Left lung (tissue), 10 donors: Measurements from ENCODE around the gene WDR74. TPM values are rescaled to one million over a fixed set of nuclear protein-coding genes. Genes with fewer than 3 reads are reported as not detected.

ENCODE experiments used
- ATAC-seq: fragments of 200-7000 bp; cut with Tn5 transposase; one replicate; pipeline ENCODE4 v1.9.1; 2020; ENCODE audit warnings: moderate library complexity
- DNase-seq, 4 donors: peaks; one replicate each; pipeline ENCODE4 v3.0.0-alpha.2; 2013 to 2020
- H3K27ac ChIP-seq, 2 donors: fragments of 200-600 bp; sonication (generic) in 1 of 2; one replicate each; pipeline versions ENCODE4 v1.5.0 to v1.8.0; 2020 to 2021
- H3K27me3 ChIP-seq, 2 donors: fragments of 200-600 bp; sonication (generic) in 1 of 2; one replicate each; pipeline versions ENCODE4 v1.5.0 to v1.8.0; 2020 to 2021
- H3K36me3 ChIP-seq, 2 donors: fragments of 200-600 bp; sonication (generic) in 1 of 2; one replicate each; pipeline versions ENCODE4 v1.5.0 to v1.8.0; 2020 to 2021
- H3K4me1 ChIP-seq, 2 donors: fragments of 200-600 bp; one replicate each; pipeline ENCODE4 v1.8.0; 2021
- H3K4me3 ChIP-seq, 2 donors: fragments of 200-600 bp; sonication (generic) in 1 of 2; one replicate each; pipeline versions ENCODE4 v1.5.0 to v1.8.0; 2020 to 2021; ENCODE audit warnings: mild to moderate bottlenecking in 1 of 2
- H3K9me3 ChIP-seq, 2 donors: fragments of 200-600 bp; sonication (generic) in 1 of 2; one replicate each; pipeline versions ENCODE4 v1.5.0 to v1.8.0; 2020 to 2021
- CTCF ChIP-seq, 2 donors: fragments of 200-600 bp; sonication (generic) in 1 of 2; IDR thresholded peaks; one replicate each; pipeline versions ENCODE4 v1.5.0 to v1.8.0; 2021; ENCODE audit warnings: antibody characterized with exemption in 2 of 2
- intact Hi-C, 2 donors: fragments of 100-400 bp; cut with DNase I; formaldehyde crosslinking; loops; one replicate each; pipeline versions ENCODE4 v1.11.2 to v1.14.2; 2022
- polyA plus RNA-seq, 6 donors: library from polyadenylated mRNA; unstranded; fragments of 120-200 nt; gene quantifications; one replicate each; pipeline ENCODE4 v1.2.1, GENCODE V29; 2013; ENCODE audit not compliant: insufficient read length in 6 of 6
- total RNA-seq, 2 donors: library from RNA; stranded (reverse); fragmentation: NEBNext Ultra II Directional; extraction: Animal tissue kit (Norgen Biotek cat#: 25700); gene quantifications; one replicate each; pipeline ENCODE4 v1.2.1, GENCODE V29; 2021
- donor health status: DM: no; HTN: yes; CAD: no.
- donor health status: DM: no; HTN: no; CAD: no.

WDR74 gene
- total and polyA plus RNA-seq, 8 donors = 24.6 to 54.0 (median 43.3) TPM

- ATAC-seq = no peak
- Histone ChIP-seq H3K9me3 (no peaks in the 10 kb centered on the region), H3K4me1 (peaks cover 21 to 54% of the 10 kb centered on the region in 2 donors), H3K4me3 (peak overlapping the region; percentile 88 to 95), H3K27me3 (no peaks in the 10 kb centered on the region), H3K36me3 (peaks cover 0 to 69% of the 10 kb centered on the region in 2 donors), H3K27ac (peak overlapping the region; percentile 86)
- intact Hi-C loops = loop anchor here in 1 of 2 donors (10.0 kb wide), 1 partner anchor 63 kb away; no protein-coding TSS in a partner anchor
- no peak for TF ChIP-seq CTCF (IDR thresholded peaks at IDR 0.05)
- DNase-seq = peak in 2 of 4 donors; percentile 63 to 72
Measured at GRCh38 chr11:62792202-62792575, 47.2 kb downstream of the WDR74 start.

GRCh38 chr11:62791501-62792201 lies 47.7 kb downstream of the WDR74 start, which contains the start of gene TMEM223:
Gene TMEM223, minus strand, starts transcription at chr11:62792006. Its CDS starts 12 bp downstream, at chr11:62791994.
- Histone ChIP-seq H3K36me3 (peaks cover 0 to 63% of the 10 kb centered on the region in 2 donors), H3K4me3 (peak within 1 kb of the TSS; percentile 88 to 95), H3K4me1 (peaks cover 21 to 54% of the 10 kb centered on the region in 2 donors), H3K9me3 (no peaks in the 10 kb centered on the region), H3K27ac (peak within 1 kb of the TSS; percentile 86), H3K27me3 (no peaks in the 10 kb centered on the region)
- DNase-seq (peak; percentile 83 to 98 (median 90)), ATAC-seq (peak; percentile 90)
- peak in 1 of 2 donors; percentile 29 for TF ChIP-seq CTCF (IDR thresholded peaks at IDR 0.05)
- intact Hi-C loops = loop anchor here in 1 of 2 donors (10.0 kb wide), 1 partner anchor 63 kb away; no protein-coding TSS in a partner anchor

GRCh38 chr11:62789576-62789975 lies 49.8 kb downstream of the WDR74 start:
- no peaks in the 10 kb centered on the region for H3K27me3 ChIP-seq
- H3K36me3 ChIP-seq = peaks cover 0 to 49% of the 10 kb centered on the region in 2 donors
- intact Hi-C loops = no loop called here
- H3K27ac ChIP-seq = no peak overlapping the region
- ATAC-seq = no peak
- H3K9me3 ChIP-seq = no peaks in the 10 kb centered on the region
- no peak overlapping the region for H3K4me3 ChIP-seq
- H3K4me1 ChIP-seq = peaks cover 26 to 66% of the 10 kb centered on the region in 2 donors
- no peak for DNase-seq
- TF ChIP-seq CTCF (IDR thresholded peaks at IDR 0.05) = no peak

- H3K27ac ChIP-seq = no peak overlapping the region
- H3K4me1 ChIP-seq = peaks cover 26 to 66% of the 10 kb centered on the region in 2 donors
- TF ChIP-seq CTCF (IDR thresholded peaks at IDR 0.05) = no peak
- no peaks in the 10 kb centered on the region for H3K9me3 ChIP-seq
- ATAC-seq (no peak), DNase-seq (no peak)
- intact Hi-C loops = no loop called here
- H3K27me3 ChIP-seq = no peaks in the 10 kb centered on the region
- H3K36me3 ChIP-seq = peaks cover 0 to 44% of the 10 kb centered on the region in 2 donors
- no peak overlapping the region for H3K4me3 ChIP-seq
Measured at GRCh38 chr11:62788991-62789390, 50.4 kb downstream of the WDR74 start.

GRCh38 chr11:62787005-62787759 lies 52.2 kb downstream of the WDR74 start, which contains the start of gene TMEM179B:
Gene TMEM179B, plus strand, starts transcription at chr11:62787402. Its CDS starts 30 bp downstream, at chr11:62787432.
- DNase-seq (peak; percentile 97 to 99 (median 98)), ATAC-seq (peak; percentile 89)
- H3K4me3 ChIP-seq = peak within 1 kb of the TSS; percentile 91 to 96
- intact Hi-C loops = no loop called here
- TF ChIP-seq CTCF (IDR thresholded peaks at IDR 0.05) = peak in 1 of 2 donors; percentile 6
- H3K9me3 ChIP-seq = no peaks in the 10 kb centered on the region
- no peaks in the 10 kb centered on the region for H3K27me3 ChIP-seq
- H3K36me3 ChIP-seq = peaks cover 0 to 37% of the 10 kb centered on the region in 2 donors
- peak within 1 kb of the TSS; percentile 96 to 98 for H3K27ac ChIP-seq
- H3K4me1 ChIP-seq = peaks cover 20 to 57% of the 10 kb centered on the region in 2 donors
